HAP-1 (cell line): Measurements from ENCODE around the gene FAXC.

Experiments
- DNase-seq, 2 experiments: peaks; one replicate each; pipeline ENCODE4 v3.0.0-alpha.2; 2016 to 2020; ENCODE audit warnings: low spot score in 2 of 2
- H3K27me3 ChIP-seq: fragments of 250-450 bp; sonication (Bioruptor Pico); 2 replicates; pipeline ENCODE4 v1.5.1; 2020; ENCODE audit warnings: low read depth, mild to moderate bottlenecking, moderate library complexity
- H3K36me3 ChIP-seq: fragments of 250-450 bp; sonication (Bioruptor Pico); replicated peaks from 2 replicates; pipeline ENCODE4 v1.5.1; 2020; ENCODE audit warnings: mild to moderate bottlenecking
- H3K4me1 ChIP-seq: fragments of 250-450 bp; sonication (Bioruptor Pico); 2 replicates; pipeline ENCODE4 v1.5.1; 2020; ENCODE audit warnings: mild to moderate bottlenecking
- H3K4me3 ChIP-seq: fragments of 250-450 bp; sonication (Bioruptor Pico); 2 replicates; pipeline ENCODE4 v1.5.1; 2020; ENCODE audit warnings: mild to moderate bottlenecking, moderate library complexity
- H3K9me3 ChIP-seq: fragments of 250-450 bp; sonication (Bioruptor Pico); 2 replicates; pipeline ENCODE4 v1.5.1; 2020; ENCODE audit warnings: mild to moderate bottlenecking, moderate library complexity
- in situ Hi-C: fragments of 300-500 bp; cut with MboI; formaldehyde crosslinking; loops from 3 replicates; pipeline ENCODE4 v1.14.3; 2020; ENCODE audit warnings: low sequenced_read_pairs, inconsistent platforms, mixed read lengths

The FAXC gene

GRCh38 chr6:99330159-99330558, 19.3 kb downstream of the FAXC start:
- Histone ChIP-seq H3K4me1 (peaks cover 19% of the 10 kb centered on the region), H3K36me3 (peaks cover 21% of the 10 kb centered on the region), H3K4me3 (no peak overlapping the region), H3K9me3 (no peaks in the 10 kb centered on the region), H3K27me3 (no peaks in the 10 kb centered on the region)
- peak; percentile 71 to 75 for DNase-seq
- in situ Hi-C loops = no loop called here

- in situ Hi-C loops = no loop called here
- DNase-seq = no peak
- Histone ChIP-seq H3K4me3 (no peak overlapping the region), H3K4me1 (peaks cover 9% of the 10 kb centered on the region), H3K36me3 (peaks cover 32% of the 10 kb centered on the region), H3K9me3 (no peaks in the 10 kb centered on the region), H3K27me3 (no peaks in the 10 kb centered on the region)
Measured at GRCh38 chr6:99324996-99325395, 24.5 kb downstream of the FAXC start.

- no peaks in the 10 kb centered on the region for H3K9me3 ChIP-seq
- peaks cover 15% of the 10 kb centered on the region for H3K36me3 ChIP-seq
- no peaks in the 10 kb centered on the region; the same call in 1 of the 2 replicates for H3K4me1 ChIP-seq
- in situ Hi-C loops = no loop called here
- no peak overlapping the region for H3K4me3 ChIP-seq
- DNase-seq = no peak
- no peaks in the 10 kb centered on the region for H3K27me3 ChIP-seq
Measured at GRCh38 chr6:99318566-99318965, 30.9 kb downstream of the FAXC start.

- in situ Hi-C loops = no loop called here
- no peaks in the 10 kb centered on the region for H3K27me3 ChIP-seq
Measured at GRCh38 chr6:99312354-99312753, 37.1 kb downstream of the FAXC start.

GRCh38 chr6:99310553-99310952, 38.9 kb downstream of the FAXC start:
- peaks cover 6% of the 10 kb centered on the region for H3K36me3 ChIP-seq
- no peaks in the 10 kb centered on the region for H3K27me3 ChIP-seq
- H3K9me3 ChIP-seq = no peaks in the 10 kb centered on the region
- no peaks in the 10 kb centered on the region; the same call in 1 of the 2 replicates for H3K4me1 ChIP-seq
- no peak overlapping the region for H3K4me3 ChIP-seq
- DNase-seq = no peak
- in situ Hi-C loops = no loop called here

More at GRCh38 chr6:99312354-99312753, 37.1 kb downstream of the FAXC start:
- DNase-seq = no peak
- Histone ChIP-seq H3K36me3 (peaks cover 3% of the 10 kb centered on the region; the same call in 1 of the 2 replicates), H3K9me3 (no peaks in the 10 kb centered on the region), H3K4me1 (no peaks in the 10 kb centered on the region; the same call in 1 of the 2 replicates), H3K4me3 (no peak overlapping the region)

GRCh38 chr6:99309557-99309956, 39.9 kb downstream of the FAXC start:
- no peaks in the 10 kb centered on the region for H3K27me3 ChIP-seq
- no peaks in the 10 kb centered on the region for H3K9me3 ChIP-seq
- DNase-seq = no peak
- in situ Hi-C loops = no loop called here
- peaks cover 6% of the 10 kb centered on the region for H3K36me3 ChIP-seq
- no peak overlapping the region for H3K4me3 ChIP-seq
- H3K4me1 ChIP-seq = no peaks in the 10 kb centered on the region; the same call in 1 of the 2 replicates

GRCh38 chr6:99308788-99309187, 40.7 kb downstream of the FAXC start:
- DNase-seq = no peak
- in situ Hi-C loops = no loop called here
- Histone ChIP-seq H3K4me3 (no peak overlapping the region), H3K9me3 (no peaks in the 10 kb centered on the region), H3K36me3 (peaks cover 6% of the 10 kb centered on the region), H3K4me1 (no peaks in the 10 kb centered on the region; the same call in 1 of the 2 replicates), H3K27me3 (no peaks in the 10 kb centered on the region)

- H3K36me3 ChIP-seq = peaks cover 6% of the 10 kb centered on the region
- no peak for DNase-seq
- no peaks in the 10 kb centered on the region for H3K9me3 ChIP-seq
- in situ Hi-C loops = no loop called here
- H3K4me3 ChIP-seq = no peak overlapping the region
- H3K27me3 ChIP-seq = no peaks in the 10 kb centered on the region
- H3K4me1 ChIP-seq = no peaks in the 10 kb centered on the region
Measured at GRCh38 chr6:99307295-99307907, 42.1 kb downstream of the FAXC start.

GRCh38 chr6:99306341-99306740, 43.1 kb downstream of the FAXC start:
- DNase-seq = no peak
- Histone ChIP-seq H3K27me3 (no peaks in the 10 kb centered on the region), H3K9me3 (no peaks in the 10 kb centered on the region), H3K36me3 (peaks cover 6% of the 10 kb centered on the region), H3K4me1 (no peaks in the 10 kb centered on the region), H3K4me3 (no peak overlapping the region)
- in situ Hi-C loops = no loop called here

GRCh38 chr6:99305021-99305554, 44.4 kb downstream of the FAXC start:
- no peak for DNase-seq
- H3K27me3 ChIP-seq = no peaks in the 10 kb centered on the region
- H3K36me3 ChIP-seq = peaks cover 15% of the 10 kb centered on the region
- H3K4me3 ChIP-seq = no peak overlapping the region
- in situ Hi-C loops = no loop called here
- no peaks in the 10 kb centered on the region for H3K4me1 ChIP-seq
- H3K9me3 ChIP-seq = no peaks in the 10 kb centered on the region; the same call in 1 of the 2 replicates

- in situ Hi-C loops = no loop called here
- H3K36me3 ChIP-seq = peaks cover 8% of the 10 kb centered on the region; the same call in 1 of the 2 replicates
- no peaks in the 10 kb centered on the region for H3K4me1 ChIP-seq
- no peaks in the 10 kb centered on the region; the same call in 1 of the 2 replicates for H3K9me3 ChIP-seq
- H3K4me3 ChIP-seq = no peak overlapping the region
- DNase-seq = no peak
- H3K27me3 ChIP-seq = no peaks in the 10 kb centered on the region
Measured at GRCh38 chr6:99297415-99297814, 52.1 kb downstream of the FAXC start.

- Histone ChIP-seq H3K4me1 (no peaks in the 10 kb centered on the region), H3K36me3 (peaks cover 8% of the 10 kb centered on the region; the same call in 1 of the 2 replicates), H3K9me3 (no peaks in the 10 kb centered on the region; the same call in 1 of the 2 replicates), H3K27me3 (no peaks in the 10 kb centered on the region), H3K4me3 (no peak overlapping the region)
- no peak for DNase-seq
- in situ Hi-C loops = no loop called here
Measured at GRCh38 chr6:99297006-99297405, 52.5 kb downstream of the FAXC start.

- H3K4me3 ChIP-seq = no peak overlapping the region
- no peak for DNase-seq
- no peaks in the 10 kb centered on the region; the same call in 1 of the 2 replicates for H3K9me3 ChIP-seq
- no peaks in the 10 kb centered on the region for H3K27me3 ChIP-seq
- in situ Hi-C loops = no loop called here
- peaks cover 8% of the 10 kb centered on the region for H3K36me3 ChIP-seq
- no peaks in the 10 kb centered on the region for H3K4me1 ChIP-seq
Measured at GRCh38 chr6:99296261-99296660, 53.2 kb downstream of the FAXC start.

- no peak for DNase-seq
- no peaks in the 10 kb centered on the region for H3K27me3 ChIP-seq
- in situ Hi-C loops = no loop called here
- peaks cover 2% of the 10 kb centered on the region for H3K36me3 ChIP-seq
- no peaks in the 10 kb centered on the region; the same call in 1 of the 2 replicates for H3K9me3 ChIP-seq
- no peaks in the 10 kb centered on the region for H3K4me1 ChIP-seq
- no peak overlapping the region for H3K4me3 ChIP-seq
Measured at GRCh38 chr6:99295276-99295675, 54.2 kb downstream of the FAXC start.
